ENCODE measurements around the gene LAMA5. TPM values are rescaled to one million over a fixed set of nuclear protein-coding genes. Genes with fewer than 3 reads are reported as not detected.
"Not testable (repeated sequence)": the region's sequence is repeated elsewhere in the genome, so short reads cannot be mapped to it uniquely, and the experiment has no call there.

Gene LAMA5
- total and polyA plus RNA-seq, 2 donors (not counting 1 experiment from before 2014, with no cell fraction given): 52.9 to 83.5 TPM

GRCh38 chr20:62374331-62375152 is 7.4 kb upstream of the LAMA5 start:
- Histone ChIP-seq H3K27me3 (replicated peaks in 1 of 4; ENCODE audit: control extremely low read depth in 1 of 4, control insufficient read depth in 3 of 4, insufficient read depth in 4 of 4, low read length in 3 of 4) (peaks cover 0 to 24% (median 4%) of the 10 kb centered on the region in 4 experiments), H3K9ac (ENCODE audit: low read length) (no peak overlapping the region), H4K20me1 (ENCODE audit: control insufficient read depth, insufficient read depth, low read length, poor library complexity, severe bottlenecking) (no peaks in the 10 kb centered on the region), H3K9me3 (ENCODE audit: control extremely low read depth in 1 of 3, control insufficient read depth in 2 of 3, insufficient read depth in 1 of 3, low read length in 2 of 3) (no peaks in the 10 kb centered on the region), H3K79me2 (ENCODE audit: control insufficient read depth, insufficient read depth, low read length) (no peaks in the 10 kb centered on the region), H3K4me2 (replicated peaks; ENCODE audit: low read depth, low read length, poor library complexity, severe bottlenecking) (no peak overlapping the region), H3K36me3 (replicated peaks in 1 of 2; ENCODE audit: control extremely low read depth in 1 of 2, control insufficient read depth in 1 of 2, extremely low read depth in 1 of 2, insufficient read depth in 2 of 2, low read length in 1 of 2) (no peaks in the 10 kb centered on the region), H2AFZ (ENCODE audit: insufficient read depth, low read depth, low read length, poor library complexity, severe bottlenecking) (no peak overlapping the region), H3K4me1 (ENCODE audit: control insufficient read depth in 2 of 2, insufficient read depth in 2 of 2, low read length in 2 of 2) (peaks cover 0 to 3% of the 10 kb centered on the region in 2 donors), H3K4me3 (ENCODE audit: control extremely low read depth in 1 of 5, extremely low read depth in 1 of 5, insufficient read depth in 1 of 5, low read depth in 2 of 5, low read length in 4 of 5) (no peak overlapping the region), H3K27ac (ENCODE audit: low read length in 2 of 2) (no peak overlapping the region)
- ATAC-seq (ENCODE audit: low read depth) (no peak), DNase-seq (no peak)
- peaks cover under 1% of the 10 kb centered on the region for H3K27me3 Mint-ChIP-seq
- CTCF ChIA-PET: interaction anchor here (1.0 to 1.8 kb wide), 5 partner anchors 8 to 79 kb away, joined by 3 to 13 read pairs (median 8); partner anchors contain the start of gene ADRM1
- TF ChIP-seq, protein P1, sequence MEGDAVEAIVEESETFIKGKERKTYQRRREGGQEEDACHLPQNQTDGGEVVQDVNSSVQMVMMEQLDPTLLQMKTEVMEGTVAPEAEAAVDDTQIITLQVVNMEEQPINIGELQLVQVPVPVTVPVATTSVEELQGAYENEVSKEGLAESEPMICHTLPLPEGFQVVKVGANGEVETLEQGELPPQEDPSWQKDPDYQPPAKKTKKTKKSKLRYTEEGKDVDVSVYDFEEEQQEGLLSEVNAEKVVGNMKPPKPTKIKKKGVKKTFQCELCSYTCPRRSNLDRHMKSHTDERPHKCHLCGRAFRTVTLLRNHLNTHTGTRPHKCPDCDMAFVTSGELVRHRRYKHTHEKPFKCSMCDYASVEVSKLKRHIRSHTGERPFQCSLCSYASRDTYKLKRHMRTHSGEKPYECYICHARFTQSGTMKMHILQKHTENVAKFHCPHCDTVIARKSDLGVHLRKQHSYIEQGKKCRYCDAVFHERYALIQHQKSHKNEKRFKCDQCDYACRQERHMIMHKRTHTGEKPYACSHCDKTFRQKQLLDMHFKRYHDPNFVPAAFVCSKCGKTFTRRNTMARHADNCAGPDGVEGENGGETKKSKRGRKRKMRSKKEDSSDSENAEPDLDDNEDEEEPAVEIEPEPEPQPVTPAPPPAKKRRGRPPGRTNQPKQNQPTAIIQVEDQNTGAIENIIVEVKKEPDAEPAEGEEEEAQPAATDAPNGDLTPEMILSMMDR (IDR thresholded peaks at IDR 0.05): no peak
- no peak for TF ChIP-seq EZH2 (IDR thresholded peaks at IDR 0.05; ENCODE audit: borderline replicate concordance, insufficient read depth, low read depth, low read length, poor library complexity, severe bottlenecking)
- WGBS (ENCODE audit: insufficient coverage): 51% methylated on average over 19 of the region's 24 CpGs
- no peaks in the 10 kb centered on the region for H3K9me3 Mint-ChIP-seq (ENCODE audit: insufficient read depth)
- intact Hi-C loops (cut with micrococcal nuclease): no loop called here
- H3K4me3 Mint-ChIP-seq: no peak overlapping the region
- H3K27ac Mint-ChIP-seq: no peak overlapping the region
- peaks cover under 1% of the 10 kb centered on the region for H3K4me1 Mint-ChIP-seq
- POLR2A ChIA-PET: interaction anchor here (1.7 kb wide), 1 partner anchor 9 kb away, joined by 6 read pairs; no protein-coding TSS in a partner anchor

DNA sequence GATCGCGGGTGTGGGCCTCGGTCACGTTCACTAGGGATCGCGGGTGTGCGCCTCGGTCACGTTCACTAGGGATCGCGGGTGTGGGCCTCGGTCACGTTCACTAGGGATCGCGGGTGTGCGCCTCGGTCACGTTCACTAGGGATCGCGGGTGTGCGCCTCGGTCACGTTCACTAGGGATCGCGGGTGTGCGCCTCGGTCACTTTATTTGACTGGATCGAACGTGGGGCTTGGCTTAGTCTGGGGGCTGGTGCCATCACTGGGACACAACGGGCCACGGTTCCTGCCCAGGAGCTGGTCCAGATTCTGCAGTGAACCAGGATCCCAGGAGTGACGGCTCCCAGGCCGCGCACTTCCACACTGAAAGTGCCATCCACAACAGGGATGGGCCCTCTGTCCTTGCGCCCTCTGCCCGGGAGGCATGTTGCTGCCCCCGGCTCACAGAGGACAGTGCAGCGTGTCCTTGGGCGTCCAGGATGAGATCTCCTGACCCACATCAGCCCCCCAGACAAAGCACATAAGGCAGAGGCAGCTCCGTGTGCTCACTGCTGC is 6.6 kb upstream of the LAMA5 start:
- ATAC-seq (ENCODE audit: low read depth); H3K27ac ChIP-seq (ENCODE audit: low read length in 2 of 2); H3K9me3 ChIP-seq (ENCODE audit: control extremely low read depth in 1 of 3, control insufficient read depth in 2 of 3, insufficient read depth in 1 of 3, low read length in 2 of 3); H2AFZ ChIP-seq (ENCODE audit: insufficient read depth, low read depth, low read length, poor library complexity, severe bottlenecking); intact Hi-C loops (cut with micrococcal nuclease); H3K4me1 ChIP-seq (ENCODE audit: control insufficient read depth in 2 of 2, insufficient read depth in 2 of 2, low read length in 2 of 2); H3K27me3 Mint-ChIP-seq; H3K4me3 ChIP-seq (ENCODE audit: control extremely low read depth in 1 of 5, extremely low read depth in 1 of 5, insufficient read depth in 1 of 5, low read depth in 2 of 5, low read length in 4 of 5); H3K79me2 ChIP-seq (ENCODE audit: control insufficient read depth, insufficient read depth, low read length); H3K9me3 Mint-ChIP-seq (ENCODE audit: insufficient read depth); H3K4me2 ChIP-seq (replicated peaks; ENCODE audit: low read depth, low read length, poor library complexity, severe bottlenecking); H4K20me1 ChIP-seq (ENCODE audit: control insufficient read depth, insufficient read depth, low read length, poor library complexity, severe bottlenecking); H3K27ac Mint-ChIP-seq; H3K36me3 ChIP-seq (replicated peaks in 1 of 2; ENCODE audit: control extremely low read depth in 1 of 2, control insufficient read depth in 1 of 2, extremely low read depth in 1 of 2, insufficient read depth in 2 of 2, low read length in 1 of 2); H3K4me3 Mint-ChIP-seq; H3K9ac ChIP-seq (ENCODE audit: low read length); H3K4me1 Mint-ChIP-seq; DNase-seq: not testable (repeated sequence)
- WGBS (ENCODE audit: insufficient coverage): 87% methylated on average over 27 of the region's 40 CpGs
- ChIA-PET POLR2A (interaction anchor here (1.7 kb wide), 1 partner anchor 9 kb away, joined by 6 read pairs; no protein-coding TSS in a partner anchor), CTCF (interaction anchor here (1.0 to 1.6 kb wide), 2 partner anchors 9 to 78 kb away, joined by 3 read pairs; no protein-coding TSS in a partner anchor)
- peaks cover 0 to 31% (median 6%) of the 10 kb centered on the region in 4 experiments for H3K27me3 ChIP-seq (replicated peaks in 1 of 4; ENCODE audit: control extremely low read depth in 1 of 4, control insufficient read depth in 3 of 4, insufficient read depth in 4 of 4, low read length in 3 of 4)

Measured in B cell (primary cell).